KOPT-K1 (cell line): ENCODE results near the gene URAD.

ENCODE experiments used
- H3K27ac ChIP-seq: fragments of 200-600 bp; sonication (generic); 2 replicates; pipeline ENCODE4 v1.5.1; 2016; ENCODE audit warnings: antibody characterized with exemption, mild to moderate bottlenecking, low read depth, low read length; ENCODE audit not compliant: poor library complexity, severe bottlenecking
- H3K36me3 ChIP-seq: fragments of 200-600 bp; sonication (generic); 2 replicates; pipeline ENCODE4 v1.5.1; 2017; ENCODE audit warnings: antibody characterized with exemption, mild to moderate bottlenecking, low read length, moderate library complexity; ENCODE audit not compliant: insufficient read depth
- H3K9me3 ChIP-seq: fragments of 200-600 bp; sonication (generic); 2 replicates; pipeline ENCODE4 v1.5.1; 2017; ENCODE audit warnings: antibody characterized with exemption, low read length, mild to moderate bottlenecking; ENCODE audit not compliant: insufficient read depth, poor library complexity, severe bottlenecking

Gene URAD

DNA sequence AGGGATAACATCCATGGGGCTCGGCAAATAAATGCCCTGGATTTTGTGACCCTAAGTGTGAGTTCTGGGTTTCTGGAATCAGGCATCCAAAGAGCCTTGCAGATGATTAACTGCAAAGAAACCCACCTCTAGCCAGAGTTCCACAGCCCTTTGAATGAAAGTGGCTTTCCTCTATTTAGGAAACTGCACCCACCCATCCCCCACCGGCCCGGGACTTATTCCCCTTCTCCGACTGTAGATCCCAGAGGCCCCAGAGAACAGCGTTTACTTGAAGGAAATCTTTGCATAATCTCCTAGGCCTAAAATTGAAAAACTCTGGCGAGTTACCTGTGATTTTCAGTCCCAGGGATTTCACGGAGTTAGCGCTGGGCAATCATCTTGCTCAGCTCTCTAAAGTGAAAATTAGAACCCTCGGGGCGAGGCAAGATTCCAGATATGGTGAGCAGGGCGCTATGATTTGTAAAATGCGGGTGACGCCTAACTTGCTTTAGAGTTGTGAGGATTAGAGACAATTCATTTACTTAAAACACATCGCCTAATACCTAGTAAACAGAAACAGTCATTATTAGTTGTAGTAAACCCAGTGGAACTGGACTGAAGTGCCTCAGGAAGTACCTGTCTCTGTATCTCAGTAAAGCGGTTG, 9.4 kb downstream of the URAD start:
- H3K36me3 ChIP-seq, result no peaks in the 10 kb centered on the region
- H3K27ac ChIP-seq, result no peak overlapping the region
- no peaks in the 10 kb centered on the region for H3K9me3 ChIP-seq

DNA sequence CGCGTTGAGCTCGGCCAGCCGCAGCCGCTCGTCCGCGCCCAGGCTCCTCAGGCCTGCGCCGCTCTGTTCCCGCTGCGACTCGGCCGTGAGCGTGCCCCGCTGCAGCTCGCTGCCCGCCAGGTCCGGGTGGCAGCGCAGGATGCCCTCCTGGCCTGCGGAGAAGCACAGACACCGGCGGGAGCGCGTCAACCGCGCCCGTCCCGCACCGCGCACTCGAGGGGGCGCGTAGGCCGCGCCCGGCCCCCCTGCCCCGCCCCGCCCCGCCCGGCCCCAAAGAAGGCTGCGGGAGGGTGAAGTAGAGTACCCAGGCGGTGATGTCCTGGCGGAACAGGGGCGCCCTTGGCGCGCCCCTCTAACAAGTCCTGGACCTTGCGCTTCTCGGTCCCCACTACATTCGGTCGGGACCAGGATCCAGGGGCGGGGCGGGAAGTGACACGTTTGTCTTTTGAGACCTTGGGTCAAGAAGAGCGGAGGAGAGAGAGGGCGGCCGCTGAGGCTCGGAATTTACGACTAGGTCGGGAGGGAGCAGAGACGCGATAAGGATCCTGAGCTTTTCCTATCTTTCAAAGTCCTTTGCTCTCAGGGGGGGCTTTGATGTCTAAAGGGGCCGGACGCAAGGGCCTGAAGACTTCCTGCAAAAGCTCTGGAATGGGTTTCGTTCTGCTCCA, 10.1 kb downstream of the URAD start:
- no peaks in the 10 kb centered on the region for H3K36me3 ChIP-seq
- no peaks in the 10 kb centered on the region for H3K9me3 ChIP-seq
- no peak overlapping the region for H3K27ac ChIP-seq

DNA sequence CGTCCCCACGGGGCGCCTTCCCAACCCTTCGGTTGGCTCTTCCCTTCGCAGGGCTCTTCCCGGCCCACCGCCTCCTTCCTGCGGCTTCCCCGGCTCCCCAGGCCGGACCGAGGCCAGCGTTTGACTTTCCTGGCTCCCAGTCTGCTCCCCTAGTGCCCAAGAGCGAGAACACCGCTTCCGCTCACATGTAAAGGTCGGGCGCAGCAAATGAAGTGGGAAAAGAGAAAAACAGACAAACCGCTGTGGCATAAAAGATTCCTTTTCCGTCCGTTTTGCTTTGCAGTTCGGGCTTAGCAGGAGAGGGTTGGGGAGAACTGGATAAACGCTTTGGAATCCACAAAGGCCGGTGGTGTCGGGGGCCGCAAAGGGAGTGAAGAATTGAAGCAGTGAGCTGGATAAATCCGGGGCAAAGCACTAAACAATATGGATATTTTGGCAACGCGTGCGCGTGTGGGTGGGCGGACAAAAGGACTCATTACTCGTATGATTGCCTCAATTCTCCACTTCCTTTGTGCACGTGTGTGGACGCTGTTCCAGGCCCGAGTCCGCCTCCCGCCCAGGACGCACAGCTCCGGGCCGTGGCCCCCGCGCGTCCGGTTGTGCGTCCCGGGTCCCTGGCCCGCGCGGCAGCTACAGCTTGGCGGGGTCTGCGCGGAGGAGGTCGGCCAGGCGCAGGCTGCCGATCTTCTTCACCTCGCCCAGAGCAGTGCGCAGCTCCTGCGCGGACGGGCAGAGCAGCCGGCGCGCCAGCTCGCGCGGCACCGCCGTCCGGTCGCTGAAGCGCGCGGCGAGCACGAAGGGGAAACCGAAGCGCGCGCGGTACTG, 10.8 kb downstream of the URAD start:
- H3K27ac ChIP-seq, result no peak overlapping the region
- no peaks in the 10 kb centered on the region for H3K36me3 ChIP-seq
- no peaks in the 10 kb centered on the region for H3K9me3 ChIP-seq

DNA sequence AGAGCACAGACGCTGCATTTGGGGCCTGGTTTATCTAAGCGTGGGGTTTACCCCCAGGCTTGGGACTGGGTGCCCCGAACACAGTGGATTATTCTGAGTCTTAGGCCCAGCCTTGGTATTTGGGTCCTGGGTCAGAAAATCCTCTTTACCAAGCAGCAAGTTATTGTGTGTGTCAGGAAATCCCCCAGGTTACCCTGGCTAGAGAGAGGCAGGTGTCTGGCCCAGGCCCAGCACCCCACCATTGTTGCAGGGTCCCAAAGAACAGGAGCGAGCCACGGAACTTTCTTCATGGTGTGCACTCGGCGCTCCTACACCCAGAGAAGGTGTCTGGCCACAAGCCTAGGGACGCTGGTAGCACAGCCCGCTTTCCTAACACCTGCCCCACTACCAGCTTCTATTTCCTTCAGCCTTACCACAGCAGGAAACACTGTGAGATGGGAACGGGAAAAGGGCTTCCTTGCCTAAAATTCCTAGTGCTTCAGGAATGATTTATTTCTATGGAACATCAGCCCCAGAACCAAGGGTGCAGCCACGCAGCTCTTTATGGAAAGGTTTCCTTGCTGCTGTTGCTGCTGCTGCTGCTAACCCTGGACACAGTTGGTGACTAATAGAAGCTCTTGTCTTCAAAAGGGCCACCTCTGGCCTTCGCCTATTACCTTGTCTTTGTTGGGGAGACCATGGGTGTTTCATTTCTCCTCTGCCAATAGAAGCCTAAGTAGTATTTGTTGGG, 12.0 kb downstream of the URAD start:
- Histone ChIP-seq H3K27ac (no peak overlapping the region), H3K9me3 (no peaks in the 10 kb centered on the region), H3K36me3 (no peaks in the 10 kb centered on the region)

DNA sequence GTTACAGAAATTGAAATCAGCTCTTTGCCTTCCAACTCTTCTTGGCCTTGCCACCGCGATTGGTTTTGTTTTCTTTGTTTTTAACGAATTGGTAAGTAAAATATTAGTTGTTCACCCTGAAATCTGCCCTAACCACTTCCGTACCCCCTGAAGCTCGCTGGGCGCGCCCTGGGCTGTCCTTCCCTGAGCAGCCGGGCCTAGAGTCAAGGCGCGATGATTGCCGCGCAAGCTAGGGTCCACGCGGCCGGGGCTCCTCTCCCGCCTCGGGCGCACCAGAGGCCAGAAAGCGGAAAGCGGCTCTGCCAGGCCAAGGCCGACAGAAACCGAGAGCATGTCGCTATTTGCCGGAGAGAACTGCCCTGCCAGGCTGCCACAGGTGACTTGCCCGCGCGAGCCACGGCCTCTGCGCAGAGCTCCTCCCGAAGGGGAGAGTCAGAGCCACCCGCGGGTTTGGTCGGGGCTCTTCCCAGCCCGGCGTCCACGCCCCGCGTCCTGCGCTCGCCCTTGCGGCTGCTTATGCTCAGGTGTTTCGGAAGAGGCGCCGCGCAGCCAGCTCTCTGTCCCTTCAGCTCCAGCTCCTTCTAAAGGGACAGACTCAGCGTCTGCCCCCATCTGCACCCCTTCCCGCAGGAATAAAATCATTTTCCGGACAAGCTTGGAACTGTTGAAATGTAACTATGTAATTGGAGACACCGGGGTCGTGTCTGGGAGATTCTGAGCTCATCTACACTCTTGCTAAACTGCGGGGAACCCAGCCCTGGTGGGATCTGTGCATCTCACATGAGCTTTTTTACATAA, 12.7 kb downstream of the URAD start:
- H3K9me3 ChIP-seq, result no peaks in the 10 kb centered on the region
- no peak overlapping the region for H3K27ac ChIP-seq
- no peaks in the 10 kb centered on the region for H3K36me3 ChIP-seq

DNA sequence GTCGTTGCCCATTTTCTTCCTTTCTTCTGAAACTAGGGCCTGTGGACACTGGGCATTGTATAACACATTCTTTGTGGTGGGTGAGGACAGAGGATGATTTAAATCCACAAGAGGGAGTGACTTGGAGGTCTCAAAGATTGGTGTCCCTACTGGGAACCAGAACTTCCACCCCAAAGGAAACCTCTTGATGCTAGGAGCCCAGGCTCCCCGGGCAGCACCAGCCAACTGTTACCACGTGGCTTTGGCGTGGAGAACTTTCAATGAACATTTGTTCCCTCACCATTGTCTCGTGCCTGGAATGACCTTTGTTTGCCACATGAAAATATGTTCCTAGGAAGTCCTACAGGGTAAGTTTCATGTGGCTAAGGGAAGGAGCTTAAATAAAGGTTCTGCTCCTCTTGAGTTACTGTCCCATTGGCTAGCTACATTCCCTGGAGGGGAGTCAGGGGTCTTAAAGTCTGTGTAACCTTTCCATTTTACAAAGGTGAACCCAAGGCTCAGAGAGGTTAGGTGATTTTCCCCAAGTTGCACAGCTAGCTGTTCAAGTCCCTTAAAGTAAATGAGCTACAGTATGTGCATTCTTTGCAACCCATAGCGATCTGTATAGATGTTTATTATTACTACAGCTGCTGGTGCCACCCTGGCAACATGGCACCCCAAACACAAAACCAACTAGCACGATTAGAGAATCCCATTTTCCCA, 14.4 kb downstream of the URAD start:
- no peak overlapping the region for H3K27ac ChIP-seq
- H3K9me3 ChIP-seq, result no peaks in the 10 kb centered on the region
- no peaks in the 10 kb centered on the region for H3K36me3 ChIP-seq

DNA sequence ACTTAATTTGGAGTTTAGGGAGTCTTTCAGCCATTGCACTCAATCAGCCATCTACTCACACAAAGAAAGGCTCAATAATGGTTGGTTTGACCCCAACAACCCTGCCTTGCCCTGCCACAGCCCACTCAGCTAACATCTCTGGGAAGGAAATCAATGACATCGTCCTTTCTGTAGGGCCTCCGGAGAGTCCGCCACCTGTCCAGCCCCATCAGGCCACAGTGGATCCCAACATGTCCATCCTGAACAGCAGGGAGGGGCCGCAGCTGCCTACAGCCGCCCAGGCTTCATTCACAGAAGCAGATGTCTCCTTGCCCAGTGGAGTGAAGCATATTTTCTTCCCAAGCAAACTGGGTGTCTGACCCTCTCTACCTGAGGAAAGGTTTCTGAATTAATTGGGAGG, 15.2 kb downstream of the URAD start:
- Histone ChIP-seq H3K9me3 (no peaks in the 10 kb centered on the region), H3K36me3 (no peaks in the 10 kb centered on the region), H3K27ac (no peak overlapping the region)

DNA sequence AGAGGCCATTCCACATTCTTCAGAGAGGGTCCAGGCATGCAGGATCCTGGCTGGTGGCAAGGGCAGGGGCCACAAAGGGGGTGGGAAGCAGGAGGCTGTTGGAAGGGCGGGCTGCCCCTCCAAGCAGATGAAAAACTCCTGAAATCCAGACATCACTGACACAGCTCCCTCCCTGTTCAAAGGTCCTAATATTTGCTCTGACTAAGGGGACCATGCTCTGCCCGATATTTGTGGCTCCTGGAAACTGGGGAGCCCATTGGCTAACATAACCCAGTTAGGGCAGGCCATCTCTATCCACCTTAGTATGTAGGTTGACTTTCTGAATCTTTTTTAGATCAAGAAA, 16.0 kb downstream of the URAD start:
- H3K36me3 ChIP-seq, result no peaks in the 10 kb centered on the region
- H3K9me3 ChIP-seq, result no peaks in the 10 kb centered on the region
- no peak overlapping the region for H3K27ac ChIP-seq

DNA sequence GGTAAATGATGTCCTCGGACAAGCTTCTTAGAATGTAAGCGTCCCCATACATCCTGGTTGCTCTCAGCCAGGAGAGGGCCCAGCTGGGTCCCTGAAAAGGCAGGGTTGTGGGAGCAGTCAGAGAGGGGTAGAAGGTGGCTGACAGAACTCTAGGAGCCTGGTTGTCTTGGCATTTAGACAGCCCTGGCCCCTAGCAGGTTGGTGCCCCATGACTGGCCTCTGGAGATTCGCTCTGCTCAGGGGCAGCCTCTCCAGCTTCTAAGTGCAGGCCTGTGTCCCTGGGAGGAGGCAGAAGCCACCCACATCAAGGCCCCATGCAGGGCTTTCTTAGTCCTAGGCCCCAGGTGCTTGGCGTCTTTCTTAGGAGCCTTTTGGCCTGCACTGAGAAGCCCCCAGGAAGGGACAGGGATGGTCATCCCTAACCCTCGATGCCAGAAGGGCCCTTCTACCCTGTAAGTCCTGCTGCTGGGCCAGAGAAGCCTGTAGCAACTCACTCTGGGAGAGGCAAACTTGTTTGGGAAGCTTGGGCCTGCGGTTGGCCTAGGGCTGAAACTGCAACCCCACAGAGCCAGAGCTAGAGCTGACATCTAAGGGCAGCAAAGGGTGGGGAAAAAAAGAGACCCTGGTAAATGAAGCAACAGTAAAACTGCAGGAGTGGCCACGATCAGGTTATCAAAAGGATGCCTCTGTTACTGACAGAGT, 16.6 kb downstream of the URAD start:
- H3K9me3 ChIP-seq, result no peaks in the 10 kb centered on the region
- no peaks in the 10 kb centered on the region for H3K36me3 ChIP-seq
- H3K27ac ChIP-seq, result no peak overlapping the region

DNA sequence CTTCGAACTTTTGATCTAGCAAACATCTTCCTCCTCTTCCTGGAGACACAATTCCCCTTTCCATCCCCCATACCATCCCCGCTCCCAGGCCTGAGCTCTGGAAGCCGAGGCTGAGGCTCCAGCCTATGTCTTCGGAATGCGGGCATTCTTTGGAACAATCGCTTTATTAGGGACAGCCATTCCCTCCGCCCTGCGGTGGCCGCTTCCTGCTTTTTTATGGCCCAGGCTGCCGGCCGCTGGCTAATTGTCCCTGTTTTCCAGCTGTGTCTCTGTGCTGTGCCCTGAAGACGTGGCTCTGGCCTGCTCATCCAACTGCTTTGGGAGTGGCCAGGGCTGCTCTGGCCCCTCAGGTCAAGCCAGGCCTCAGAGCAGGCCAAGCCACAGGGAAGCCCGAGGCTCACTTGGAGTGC, 17.3 kb downstream of the URAD start:
- Histone ChIP-seq H3K36me3 (no peaks in the 10 kb centered on the region), H3K27ac (no peak overlapping the region), H3K9me3 (no peaks in the 10 kb centered on the region)

DNA sequence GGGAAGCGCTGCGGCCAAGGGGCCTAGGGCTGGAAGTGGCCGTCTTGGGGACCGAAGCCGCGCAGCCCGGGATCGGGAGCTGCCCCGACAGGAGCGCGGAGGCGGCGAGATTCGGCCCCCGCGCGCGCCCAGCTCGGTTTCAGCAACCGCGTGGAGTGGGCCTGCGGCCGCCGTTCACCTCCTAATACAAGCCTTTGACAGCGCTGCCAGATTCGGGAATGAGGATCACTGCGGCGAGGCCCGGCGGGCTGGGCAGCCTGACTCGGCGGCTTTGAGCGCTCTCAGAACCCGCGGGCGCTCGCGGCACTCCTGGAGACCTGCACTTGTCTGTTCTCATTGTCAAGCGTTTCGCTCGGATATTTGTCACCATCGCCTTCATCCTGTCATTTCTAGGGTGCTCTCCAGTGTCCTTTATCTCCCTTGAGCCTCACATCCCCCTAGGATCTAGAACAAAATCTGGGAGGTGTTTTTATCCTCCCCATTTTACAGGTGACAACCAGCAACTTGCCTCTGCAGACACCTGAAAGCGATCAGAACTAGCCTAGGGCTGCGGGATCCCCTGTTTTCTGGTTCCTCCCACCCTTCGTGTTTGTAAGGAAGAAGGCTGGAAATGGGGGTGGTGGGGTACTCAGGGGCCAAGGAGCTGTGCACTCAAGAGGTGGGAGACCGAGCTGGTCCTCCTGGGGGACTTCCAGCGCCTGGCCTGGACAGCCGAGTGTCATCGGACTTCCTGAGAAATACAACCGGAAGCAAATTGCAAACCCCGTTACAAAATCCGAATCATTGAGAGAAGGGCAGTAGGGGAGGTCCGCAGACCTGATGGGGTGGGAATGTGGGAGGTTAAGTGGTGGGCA, 17.9 kb downstream of the URAD start:
- H3K27ac ChIP-seq, result no peak overlapping the region

DNA sequence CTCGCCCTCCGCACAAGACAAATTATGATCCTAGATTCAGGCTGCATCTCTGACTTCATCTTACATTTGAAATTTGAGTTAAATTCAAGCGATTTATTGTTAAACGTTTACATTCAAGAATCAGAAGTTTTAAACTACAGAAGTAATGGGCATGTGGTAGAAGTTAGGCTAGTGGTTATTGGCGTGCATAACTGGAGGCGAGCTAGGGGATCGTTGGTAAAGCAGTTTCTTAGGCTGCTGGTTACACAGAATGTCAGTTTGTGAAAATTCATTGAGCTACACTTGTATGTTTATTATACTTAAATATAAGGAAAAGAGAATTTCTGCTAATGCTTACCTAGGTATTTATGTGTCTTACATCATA, 18.6 kb downstream of the URAD start:
- Histone ChIP-seq H3K9me3 (no peaks in the 10 kb centered on the region), H3K36me3 (no peaks in the 10 kb centered on the region), H3K27ac (no peak overlapping the region)

More for the DNA sequence above, 17.9 kb downstream of the URAD start:
- Histone ChIP-seq H3K9me3 (no peaks in the 10 kb centered on the region), H3K36me3 (no peaks in the 10 kb centered on the region)
